HL-60 (cell line): ENCODE data around the gene SYNJ2.

Experiments used
- DNase-seq, 2 experiments: peaks; one replicate each; pipeline ENCODE4 v3.0.0-alpha.2; 2010 to 2020; ENCODE audit warnings: low read depth in 1 of 2, low spot score in 1 of 2
- H3K27ac ChIP-seq: fragments of 250-450 bp; sonication (Bioruptor Pico); replicated peaks from 2 replicates; pipeline ENCODE4 v1.5.1; 2020; ENCODE audit warnings: mild to moderate bottlenecking, moderate library complexity
- H3K27me3 ChIP-seq: fragments of 250-450 bp; sonication (Bioruptor Pico); 2 replicates; pipeline ENCODE4 v1.5.1; 2021; ENCODE audit warnings: mild to moderate bottlenecking, moderate library complexity; ENCODE audit not compliant: insufficient read depth, poor library complexity, severe bottlenecking
- H3K4me3 ChIP-seq: replicated peaks from 2 replicates; pipeline ENCODE4 v1.5.1; 2011; ENCODE audit warnings: mild to moderate bottlenecking, control low read depth, low read length; ENCODE audit not compliant: insufficient read depth
- GABPA ChIP-seq: IDR thresholded peaks from 2 replicates; pipeline ENCODE4 v1.6.1; 2012; ENCODE audit warnings: low read depth
- POLR2AphosphoS5 ChIP-seq: IDR thresholded peaks from 2 replicates; pipeline ENCODE4 v1.6.1; 2012; ENCODE audit warnings: low read depth
- SPI1 ChIP-seq: IDR thresholded peaks from 2 replicates; pipeline ENCODE4 v1.6.1; 2012; ENCODE audit warnings: low read depth, mild to moderate bottlenecking, borderline replicate concordance
- TF ChIP-seq, protein P1 (sequence below): IDR thresholded peaks from one replicate; pipeline ENCODE4 v1.5.1; 2011; ENCODE audit warnings: low read length, control low read depth, inconsistent platforms; ENCODE audit not compliant: insufficient read depth
- TF ChIP-seq, protein P2 (sequence below): IDR thresholded peaks from 2 replicates; pipeline ENCODE4 v1.6.1; 2012; ENCODE audit warnings: low read depth; ENCODE audit not compliant: insufficient replicate concordance

Gene SYNJ2

DNA sequence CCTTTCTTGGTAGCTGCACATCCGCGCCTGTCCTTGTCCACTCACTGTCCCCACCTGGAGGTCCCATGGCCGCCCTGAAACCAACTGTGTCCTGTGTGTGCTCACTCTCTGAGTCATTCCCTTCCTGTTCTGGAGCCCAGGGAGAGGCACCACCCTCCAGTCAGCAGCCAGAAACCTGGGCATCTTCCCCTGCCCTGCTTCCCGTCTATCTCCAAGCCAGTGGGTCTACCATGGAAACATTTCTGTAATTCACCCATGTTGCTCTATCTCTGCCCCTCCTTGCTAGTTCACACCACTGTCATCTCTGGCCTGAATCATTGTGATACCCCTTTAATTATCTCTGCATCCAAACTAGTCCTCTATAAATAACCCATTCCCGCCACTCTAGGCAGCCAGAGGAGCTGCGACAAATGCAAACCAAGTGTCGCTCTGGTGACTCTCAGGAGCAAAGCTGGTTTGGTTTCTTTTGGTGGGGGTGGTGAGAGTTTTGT lies 28.8 kb upstream of the SYNJ2 start:
- TF ChIP-seq, protein P1, sequence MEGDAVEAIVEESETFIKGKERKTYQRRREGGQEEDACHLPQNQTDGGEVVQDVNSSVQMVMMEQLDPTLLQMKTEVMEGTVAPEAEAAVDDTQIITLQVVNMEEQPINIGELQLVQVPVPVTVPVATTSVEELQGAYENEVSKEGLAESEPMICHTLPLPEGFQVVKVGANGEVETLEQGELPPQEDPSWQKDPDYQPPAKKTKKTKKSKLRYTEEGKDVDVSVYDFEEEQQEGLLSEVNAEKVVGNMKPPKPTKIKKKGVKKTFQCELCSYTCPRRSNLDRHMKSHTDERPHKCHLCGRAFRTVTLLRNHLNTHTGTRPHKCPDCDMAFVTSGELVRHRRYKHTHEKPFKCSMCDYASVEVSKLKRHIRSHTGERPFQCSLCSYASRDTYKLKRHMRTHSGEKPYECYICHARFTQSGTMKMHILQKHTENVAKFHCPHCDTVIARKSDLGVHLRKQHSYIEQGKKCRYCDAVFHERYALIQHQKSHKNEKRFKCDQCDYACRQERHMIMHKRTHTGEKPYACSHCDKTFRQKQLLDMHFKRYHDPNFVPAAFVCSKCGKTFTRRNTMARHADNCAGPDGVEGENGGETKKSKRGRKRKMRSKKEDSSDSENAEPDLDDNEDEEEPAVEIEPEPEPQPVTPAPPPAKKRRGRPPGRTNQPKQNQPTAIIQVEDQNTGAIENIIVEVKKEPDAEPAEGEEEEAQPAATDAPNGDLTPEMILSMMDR: no peak
- TF ChIP-seq, protein P2, sequence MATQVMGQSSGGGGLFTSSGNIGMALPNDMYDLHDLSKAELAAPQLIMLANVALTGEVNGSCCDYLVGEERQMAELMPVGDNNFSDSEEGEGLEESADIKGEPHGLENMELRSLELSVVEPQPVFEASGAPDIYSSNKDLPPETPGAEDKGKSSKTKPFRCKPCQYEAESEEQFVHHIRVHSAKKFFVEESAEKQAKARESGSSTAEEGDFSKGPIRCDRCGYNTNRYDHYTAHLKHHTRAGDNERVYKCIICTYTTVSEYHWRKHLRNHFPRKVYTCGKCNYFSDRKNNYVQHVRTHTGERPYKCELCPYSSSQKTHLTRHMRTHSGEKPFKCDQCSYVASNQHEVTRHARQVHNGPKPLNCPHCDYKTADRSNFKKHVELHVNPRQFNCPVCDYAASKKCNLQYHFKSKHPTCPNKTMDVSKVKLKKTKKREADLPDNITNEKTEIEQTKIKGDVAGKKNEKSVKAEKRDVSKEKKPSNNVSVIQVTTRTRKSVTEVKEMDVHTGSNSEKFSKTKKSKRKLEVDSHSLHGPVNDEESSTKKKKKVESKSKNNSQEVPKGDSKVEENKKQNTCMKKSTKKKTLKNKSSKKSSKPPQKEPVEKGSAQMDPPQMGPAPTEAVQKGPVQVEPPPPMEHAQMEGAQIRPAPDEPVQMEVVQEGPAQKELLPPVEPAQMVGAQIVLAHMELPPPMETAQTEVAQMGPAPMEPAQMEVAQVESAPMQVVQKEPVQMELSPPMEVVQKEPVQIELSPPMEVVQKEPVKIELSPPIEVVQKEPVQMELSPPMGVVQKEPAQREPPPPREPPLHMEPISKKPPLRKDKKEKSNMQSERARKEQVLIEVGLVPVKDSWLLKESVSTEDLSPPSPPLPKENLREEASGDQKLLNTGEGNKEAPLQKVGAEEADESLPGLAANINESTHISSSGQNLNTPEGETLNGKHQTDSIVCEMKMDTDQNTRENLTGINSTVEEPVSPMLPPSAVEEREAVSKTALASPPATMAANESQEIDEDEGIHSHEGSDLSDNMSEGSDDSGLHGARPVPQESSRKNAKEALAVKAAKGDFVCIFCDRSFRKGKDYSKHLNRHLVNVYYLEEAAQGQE: no peak
- TF ChIP-seq POLR2AphosphoS5 (no peak), SPI1 (no peak), GABPA (no peak)
- no peak overlapping the region for H3K4me3 ChIP-seq
- no peak for DNase-seq
- H3K27me3 ChIP-seq: no peaks in the 10 kb centered on the region
- H3K27ac ChIP-seq: no peak overlapping the region

DNA sequence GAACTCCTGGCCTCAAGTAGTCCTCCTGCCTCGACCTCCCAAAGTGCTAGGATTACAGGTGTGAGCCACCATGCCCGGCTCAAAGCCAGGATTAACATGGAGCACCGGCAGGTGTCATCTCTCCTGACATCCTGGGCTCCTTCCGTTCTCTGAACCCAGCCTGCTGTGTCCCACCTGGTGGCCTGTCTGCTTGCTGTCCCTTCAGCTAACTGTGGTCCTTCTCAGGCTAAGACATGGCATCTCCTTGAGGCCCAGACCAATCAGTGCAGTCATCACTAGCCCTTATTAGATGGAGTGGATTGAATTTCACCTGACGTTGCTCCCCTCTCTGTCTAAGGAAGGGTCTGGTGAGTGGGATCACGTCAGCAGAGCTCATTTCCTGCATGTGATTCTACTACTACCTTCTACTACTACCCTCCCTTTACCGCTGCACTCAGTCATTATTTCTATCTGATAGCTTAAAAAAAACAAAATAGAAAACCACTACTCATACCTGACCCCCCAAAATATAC lies 28.0 kb upstream of the SYNJ2 start:
- Histone ChIP-seq H3K27me3 (no peaks in the 10 kb centered on the region), H3K27ac (no peak overlapping the region), H3K4me3 (no peak overlapping the region)
- TF ChIP-seq, protein P1: no peak
- DNase-seq: no peak

DNA sequence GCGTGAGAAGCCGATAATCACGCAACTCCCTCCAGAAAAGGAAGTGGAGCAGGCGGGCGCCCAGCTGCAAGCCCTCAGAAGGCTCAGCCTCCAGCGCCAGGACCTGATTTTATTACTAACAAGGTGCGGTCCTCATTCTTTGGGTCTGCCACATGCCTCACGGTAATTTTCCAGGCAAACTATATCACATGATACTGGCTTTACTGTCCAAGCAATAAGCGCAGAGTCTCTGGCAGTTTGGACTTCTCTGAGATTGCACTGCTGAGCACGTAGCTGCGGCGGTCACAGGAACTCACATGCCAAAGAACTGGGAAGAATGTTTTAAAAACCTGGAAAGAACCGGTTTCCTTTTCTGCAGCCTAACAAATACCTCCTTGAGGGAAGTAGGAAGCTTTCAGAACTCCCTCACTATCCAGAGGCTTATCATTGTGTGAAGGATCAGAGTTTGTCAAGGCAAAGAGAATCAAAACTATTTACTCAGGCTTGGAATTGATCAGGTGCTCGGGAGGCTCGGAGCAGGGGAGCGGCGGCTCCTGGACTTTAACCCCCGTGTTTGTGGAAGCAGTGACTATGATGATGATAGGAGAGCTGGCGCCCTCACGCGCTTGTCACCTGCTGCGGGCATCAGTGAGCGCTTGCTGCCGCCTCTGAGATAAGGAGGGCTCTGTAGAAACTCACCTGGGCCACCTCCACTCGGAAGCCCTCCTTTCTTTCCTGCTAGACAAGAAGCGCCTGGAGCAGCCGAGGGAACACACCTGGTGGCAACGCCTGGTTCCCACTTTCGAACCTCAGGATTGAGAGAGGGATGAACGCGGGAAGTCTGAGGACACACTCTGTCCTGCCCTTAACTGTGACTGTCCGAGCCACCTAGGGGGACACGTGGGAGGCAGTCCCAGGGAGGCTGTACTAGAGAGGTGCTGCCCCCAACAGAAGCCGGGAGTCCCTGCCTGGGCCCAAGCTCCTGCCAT lies 27.2 kb upstream of the SYNJ2 start:
- Histone ChIP-seq H3K4me3 (no peak overlapping the region), H3K27ac (no peak overlapping the region), H3K27me3 (no peaks in the 10 kb centered on the region)
- TF ChIP-seq POLR2AphosphoS5 (no peak), SPI1 (peak; percentile 89)
- DNase-seq: peak; percentile 17 to 64

DNA sequence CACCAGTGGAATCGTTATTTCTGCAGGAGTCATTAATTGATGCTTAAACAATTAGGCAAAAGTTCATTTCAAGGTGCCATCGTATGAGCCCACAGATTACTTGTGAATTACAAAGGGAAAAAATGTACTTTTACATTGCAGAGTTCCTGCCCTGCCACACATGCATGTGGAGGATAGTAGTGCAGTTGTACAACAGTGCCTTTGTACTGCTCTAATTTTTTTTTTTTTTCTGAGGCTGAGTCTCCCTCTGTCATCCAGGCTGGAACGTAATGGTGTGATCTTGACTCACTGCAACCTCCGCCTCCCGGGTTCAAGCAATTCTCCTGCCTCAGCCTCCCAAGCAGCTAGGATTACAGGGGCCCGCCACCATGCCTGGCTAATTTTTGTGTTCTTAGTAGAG lies 26.0 kb upstream of the SYNJ2 start:
- no peak for DNase-seq
- Histone ChIP-seq H3K27ac (no peak overlapping the region), H3K27me3 (no peaks in the 10 kb centered on the region), H3K4me3 (no peak overlapping the region)
- no peak for TF ChIP-seq SPI1

DNA sequence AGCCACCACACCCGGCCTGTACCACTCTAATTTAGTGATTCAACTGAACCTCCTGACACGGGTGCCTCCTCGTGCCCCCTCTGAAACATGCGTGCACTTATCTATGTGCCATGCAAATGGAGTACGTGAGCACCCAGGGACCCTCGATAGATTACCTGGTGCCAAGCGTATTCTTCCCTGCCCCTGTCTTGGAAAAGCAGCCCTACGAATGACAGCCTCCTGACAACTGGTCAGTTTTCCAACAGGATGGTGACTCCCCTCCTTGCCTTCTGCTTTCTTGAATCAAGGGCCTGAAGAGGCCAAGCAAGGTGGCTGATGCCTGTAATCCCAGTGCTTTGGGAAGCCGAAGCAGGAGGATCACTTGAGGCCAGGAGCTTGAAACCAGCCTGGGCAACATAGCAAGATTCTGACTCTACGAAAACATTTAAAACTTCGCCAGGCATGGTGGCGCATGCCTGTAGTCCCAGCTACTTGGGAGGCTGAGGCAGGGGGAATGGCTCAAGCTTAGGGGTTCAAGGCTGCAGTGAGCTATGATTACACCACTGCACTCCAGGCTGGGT lies 25.4 kb upstream of the SYNJ2 start:
- Histone ChIP-seq H3K4me3 (no peak overlapping the region), H3K27me3 (no peaks in the 10 kb centered on the region), H3K27ac (no peak overlapping the region)
- TF ChIP-seq, protein P2: no peak
- no peak for TF ChIP-seq GABPA
- no peak for TF ChIP-seq SPI1
- TF ChIP-seq, protein P1: no peak
- no peak for TF ChIP-seq POLR2AphosphoS5
- DNase-seq: no peak
